Effector memory CD8-positive, alpha-beta T cell (primary cell): Measurements from ENCODE around the gene DVL2.

Source experiments
- ATAC-seq: fragments of 150-1000 bp; cut with Tn5 transposase; replicated peaks from 2 replicates; pipeline ENCODE4 v1.10.0; 2021; ENCODE audit warnings: mild to moderate bottlenecking, moderate library complexity
- DNase-seq, 3 experiments: peaks; one replicate each; pipeline ENCODE4 v3.0.0; 2021
- H3K27ac Mint-ChIP-seq, 2 donors: one replicate each; pipeline ENCODE4 v1.8.0; 2022; ENCODE audit warnings: mild to moderate bottlenecking in 2 of 2, mixed read lengths in 2 of 2, moderate library complexity in 2 of 2
- H3K27me3 Mint-ChIP-seq, 2 donors: one replicate each; pipeline ENCODE4 v1.8.0; 2022; ENCODE audit warnings: mixed read lengths in 2 of 2
- H3K36me3 Mint-ChIP-seq: one replicate; pipeline ENCODE4 v1.8.0; 2022; ENCODE audit warnings: mild to moderate bottlenecking, moderate library complexity, mixed read lengths; ENCODE audit not compliant: insufficient read depth
- H3K4me1 Mint-ChIP-seq, 2 donors: one replicate each; pipeline ENCODE4 v1.8.0; 2022; ENCODE audit warnings: low read depth in 2 of 2, mixed read lengths in 2 of 2
- H3K4me3 Mint-ChIP-seq, 2 donors: one replicate each; pipeline ENCODE4 v1.8.0; 2022; ENCODE audit warnings: mild to moderate bottlenecking in 2 of 2, mixed read lengths in 2 of 2, moderate library complexity in 2 of 2
- H3K9me3 Mint-ChIP-seq, 2 donors: one replicate each; pipeline ENCODE4 v1.8.0; 2022; ENCODE audit warnings: mixed read lengths in 2 of 2

Gene DVL2

DNA sequence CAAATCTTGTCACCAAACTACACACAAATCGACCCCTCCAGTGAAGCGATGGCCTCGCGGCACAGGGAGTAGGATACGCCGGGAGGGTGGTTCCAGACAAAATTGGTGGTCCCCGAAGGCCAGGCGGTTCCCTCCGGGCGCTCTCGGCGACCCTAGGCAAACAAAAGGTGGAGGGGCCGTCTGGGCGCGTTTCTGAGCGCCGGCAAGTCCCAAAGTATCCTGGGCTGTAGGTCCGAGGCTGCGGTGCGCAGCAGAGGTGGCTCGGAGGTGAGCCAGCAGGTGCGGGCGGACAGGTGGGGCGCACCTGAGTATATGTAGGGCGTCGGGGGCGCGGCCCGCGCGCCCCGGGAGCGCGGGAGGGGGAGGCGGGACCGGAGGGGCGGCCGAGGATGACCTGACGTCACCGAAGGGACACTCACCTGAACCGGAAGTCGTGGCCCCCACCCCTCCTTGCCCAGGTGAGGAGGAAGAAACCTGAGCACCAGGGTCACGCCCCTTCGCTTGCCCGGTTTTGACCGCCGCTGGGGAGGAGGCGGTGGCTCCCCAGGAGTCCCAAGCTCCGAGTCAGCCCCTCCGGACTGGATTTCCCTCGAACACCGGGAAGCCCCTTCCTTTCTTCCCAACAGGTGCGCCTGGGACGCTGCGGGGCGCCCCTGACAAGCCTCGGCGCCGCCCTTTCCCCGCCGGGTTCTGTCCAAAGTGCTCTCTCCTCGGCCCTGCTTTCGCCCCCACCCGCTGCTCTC is 28.0 kb upstream of the DVL2 start, which contains the start of gene CLDN7:
TSS of gene CLDN7 (minus strand) at position 287 of the 743 bp plus-strand sequence. CDS start 435 bp downstream, outside the sequence.
- H3K27ac Mint-ChIP-seq = peak within 1 kb of the TSS; percentile 44 to 73
- peaks cover 17 to 19% of the 10 kb centered on the region in 2 donors for H3K4me1 Mint-ChIP-seq
- H3K27me3 Mint-ChIP-seq = peaks cover 24 to 40% of the 10 kb centered on the region in 2 donors
- DNase-seq (no peak), ATAC-seq (no peak)
- H3K36me3 Mint-ChIP-seq = peaks cover 19% of the 10 kb centered on the region
- H3K9me3 Mint-ChIP-seq = no peaks in the 10 kb centered on the region
- H3K4me3 Mint-ChIP-seq = peak within 1 kb of the TSS; percentile 75 to 80

DNA sequence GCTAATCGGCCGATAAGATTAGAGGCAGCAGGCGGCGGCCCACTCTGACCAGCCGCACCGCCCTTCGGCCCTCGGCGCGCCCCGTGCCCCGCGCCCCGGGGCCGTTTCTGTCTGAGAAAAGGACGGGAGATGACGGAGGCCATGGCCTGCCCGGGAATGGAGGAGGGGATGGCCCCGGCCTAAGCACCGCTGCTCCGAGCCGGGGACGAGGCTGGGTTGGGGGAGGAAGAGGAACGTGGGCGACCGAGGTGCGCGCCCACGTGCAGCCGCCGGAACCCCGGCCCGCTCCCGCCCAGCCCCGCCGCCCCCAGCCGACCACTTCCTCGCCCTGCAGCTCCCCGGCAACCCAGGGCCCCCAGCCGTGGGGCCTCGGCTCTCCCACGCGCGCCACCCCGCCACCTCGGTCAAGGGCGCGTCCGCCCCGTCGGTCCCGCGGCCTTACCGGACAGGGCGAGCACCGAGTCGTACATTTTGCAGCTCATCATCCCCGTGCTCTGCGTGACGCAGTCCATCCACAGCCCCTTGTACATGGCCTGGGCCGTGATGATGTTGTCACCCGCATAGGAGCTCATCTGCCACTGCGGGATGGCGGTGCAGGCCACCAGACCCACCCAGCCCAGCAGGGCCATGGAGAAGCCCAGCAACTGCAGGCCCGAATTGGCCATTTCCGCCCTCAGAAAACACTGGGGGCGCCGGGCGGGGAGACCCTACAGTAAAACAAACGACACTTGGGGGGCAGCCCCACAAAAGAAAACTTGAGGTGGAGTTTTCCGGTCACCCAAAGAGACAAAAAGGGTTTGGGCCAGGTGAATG is 27.3 kb upstream of the DVL2 start:
- peak overlapping the region; percentile 44 to 73 for H3K27ac Mint-ChIP-seq
- peaks cover 27% of the 10 kb centered on the region for H3K36me3 Mint-ChIP-seq
- peak; percentile 62 for ATAC-seq
- H3K9me3 Mint-ChIP-seq = no peaks in the 10 kb centered on the region
- H3K4me1 Mint-ChIP-seq = peaks cover 19% of the 10 kb centered on the region in 2 donors
- H3K4me3 Mint-ChIP-seq = peak overlapping the region; percentile 72 to 75
- peaks cover 20 to 34% of the 10 kb centered on the region in 2 donors for H3K27me3 Mint-ChIP-seq
- DNase-seq = no peak

GRCh38 chr17:7260651-7261378 is 26.5 kb upstream of the DVL2 start:
- H3K4me1 Mint-ChIP-seq = peaks cover 19% of the 10 kb centered on the region in 2 donors
- peak overlapping the region; percentile 72 to 75 for H3K4me3 Mint-ChIP-seq
- H3K27ac Mint-ChIP-seq = peak overlapping the region in 1 of 2 donors; percentile 73
- ATAC-seq = peak; percentile 37
- peaks cover 34% of the 10 kb centered on the region for H3K36me3 Mint-ChIP-seq
- H3K9me3 Mint-ChIP-seq = no peaks in the 10 kb centered on the region
- DNase-seq = no peak
- peaks cover 18 to 28% of the 10 kb centered on the region in 2 donors for H3K27me3 Mint-ChIP-seq

DNA sequence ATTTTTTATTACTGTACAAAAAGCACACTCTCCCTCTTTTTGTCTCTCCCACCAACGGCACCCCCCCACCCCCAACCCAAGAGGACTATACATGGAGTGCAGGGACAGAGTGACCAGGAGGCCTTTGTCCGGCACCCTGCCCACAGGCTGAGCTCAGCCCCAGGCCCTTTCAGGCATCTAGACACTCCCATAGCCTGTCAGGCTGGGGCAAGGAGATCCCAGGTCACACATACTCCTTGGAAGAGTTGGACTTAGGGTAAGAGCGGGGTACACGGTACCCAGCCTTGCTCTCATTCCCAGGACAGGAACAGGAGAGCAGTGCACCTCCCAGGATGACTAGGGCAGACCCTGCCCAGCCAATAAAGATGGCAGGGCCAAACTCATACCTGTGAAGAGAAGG is 25.8 kb upstream of the DVL2 start:
- Mint-ChIP-seq H3K4me1 (peaks cover 19% of the 10 kb centered on the region in 2 donors), H3K27ac (no peak overlapping the region), H3K36me3 (peaks cover 41% of the 10 kb centered on the region), H3K9me3 (no peaks in the 10 kb centered on the region), H3K27me3 (peaks cover 18 to 28% of the 10 kb centered on the region in 2 donors), H3K4me3 (peak overlapping the region in 1 of 2 donors; percentile 37)
- no peak for ATAC-seq
- no peak for DNase-seq

- peak overlapping the region in 1 of 2 donors; percentile 17 for H3K27ac Mint-ChIP-seq
- H3K4me3 Mint-ChIP-seq = no peak overlapping the region
- peaks cover 19 to 22% of the 10 kb centered on the region in 2 donors for H3K4me1 Mint-ChIP-seq
- ATAC-seq = no peak
- H3K27me3 Mint-ChIP-seq = peaks cover 18 to 28% of the 10 kb centered on the region in 2 donors
- peaks cover 47% of the 10 kb centered on the region for H3K36me3 Mint-ChIP-seq
- DNase-seq = no peak
- H3K9me3 Mint-ChIP-seq = no peaks in the 10 kb centered on the region
Observed at GRCh38 chr17:7259555-7259889, 25.2 kb upstream of the DVL2 start.

GRCh38 chr17:7258731-7259554 is 24.6 kb upstream of the DVL2 start:
- peaks cover 18 to 22% of the 10 kb centered on the region in 2 donors for H3K4me1 Mint-ChIP-seq
- H3K36me3 Mint-ChIP-seq = peaks cover 48% of the 10 kb centered on the region
- peaks cover 14 to 23% of the 10 kb centered on the region in 2 donors for H3K27me3 Mint-ChIP-seq
- no peak overlapping the region for H3K4me3 Mint-ChIP-seq
- no peaks in the 10 kb centered on the region for H3K9me3 Mint-ChIP-seq
- DNase-seq (no peak), ATAC-seq (no peak)
- H3K27ac Mint-ChIP-seq = peak overlapping the region in 1 of 2 donors; percentile 17

- Mint-ChIP-seq H3K9me3 (no peaks in the 10 kb centered on the region), H3K36me3 (peaks cover 52% of the 10 kb centered on the region), H3K27me3 (peaks cover 0 to 3% of the 10 kb centered on the region in 2 donors), H3K4me3 (no peak overlapping the region), H3K27ac (no peak overlapping the region), H3K4me1 (peaks cover 17 to 19% of the 10 kb centered on the region in 2 donors)
- no peak for DNase-seq
- ATAC-seq = no peak
Observed at GRCh38 chr17:7256766-7257456, 22.6 kb upstream of the DVL2 start.

DNA sequence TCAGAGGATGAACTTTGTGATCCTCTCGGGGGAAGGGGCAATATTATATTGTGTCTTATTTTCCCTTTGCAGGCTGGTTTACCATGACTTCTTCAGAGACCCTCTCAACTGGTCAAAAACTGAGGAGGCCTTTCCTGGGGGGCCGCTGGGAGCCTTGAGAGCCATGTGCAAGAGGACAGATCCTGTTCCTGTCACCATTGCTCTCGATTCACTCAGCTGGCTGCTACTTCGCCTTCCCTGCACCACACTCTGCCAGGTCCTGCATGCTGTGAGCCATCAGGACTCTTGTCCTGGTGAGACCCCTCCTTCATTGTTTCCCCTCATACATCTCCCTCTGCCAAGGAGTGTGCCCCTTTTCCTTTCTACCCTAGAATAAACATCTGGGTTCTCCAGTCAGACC is 20.2 kb upstream of the DVL2 start:
- no peaks in the 10 kb centered on the region for H3K27me3 Mint-ChIP-seq
- H3K4me1 Mint-ChIP-seq = peaks cover 24 to 28% of the 10 kb centered on the region in 2 donors
- H3K9me3 Mint-ChIP-seq = no peaks in the 10 kb centered on the region
- DNase-seq = no peak
- H3K4me3 Mint-ChIP-seq = no peak overlapping the region
- H3K36me3 Mint-ChIP-seq = peaks cover 55% of the 10 kb centered on the region
- no peak overlapping the region for H3K27ac Mint-ChIP-seq
- no peak for ATAC-seq

DNA sequence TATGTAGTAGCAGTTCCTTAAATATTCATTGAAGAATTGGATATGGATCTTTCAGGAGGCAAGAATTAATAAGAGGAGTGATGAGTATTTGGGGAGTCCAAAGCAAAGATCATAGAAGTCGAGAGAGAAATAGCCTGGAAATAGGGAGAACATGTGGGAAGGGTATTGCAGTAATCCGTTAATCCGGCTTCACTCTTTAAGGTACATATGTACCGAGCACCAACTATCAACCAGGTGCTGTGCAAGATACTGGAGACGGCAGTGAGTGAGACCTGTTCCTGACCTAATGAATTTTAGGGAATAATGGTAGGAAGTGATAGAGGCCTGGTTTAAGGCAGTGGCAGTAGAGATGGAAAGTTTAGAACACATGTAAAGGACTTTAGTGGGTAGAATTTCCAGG is 18.8 kb upstream of the DVL2 start:
- Mint-ChIP-seq H3K9me3 (no peaks in the 10 kb centered on the region), H3K27me3 (no peaks in the 10 kb centered on the region), H3K36me3 (peaks cover 59% of the 10 kb centered on the region), H3K4me3 (peak overlapping the region; percentile 94 to 95), H3K4me1 (peaks cover 30 to 37% of the 10 kb centered on the region in 2 donors), H3K27ac (peak overlapping the region; percentile 99 to 100)
- ATAC-seq = no peak
- DNase-seq = no peak

GRCh38 chr17:7252176-7253043 is 18.1 kb upstream of the DVL2 start, which contains the start of gene ELP5:
Gene ELP5, plus strand, starts transcription at chr17:7252215. Its CDS starts 336 bp downstream, at chr17:7252551.
- Mint-ChIP-seq H3K4me1 (peaks cover 30 to 37% of the 10 kb centered on the region in 2 donors), H3K9me3 (no peaks in the 10 kb centered on the region), H3K4me3 (peak within 1 kb of the TSS; percentile 94 to 95), H3K27ac (peak within 1 kb of the TSS; percentile 99 to 100), H3K36me3 (peaks cover 56% of the 10 kb centered on the region), H3K27me3 (no peaks in the 10 kb centered on the region)
- DNase-seq = peak; percentile 85 to 87 (median 85)
- ATAC-seq = peak; percentile 63

DNA sequence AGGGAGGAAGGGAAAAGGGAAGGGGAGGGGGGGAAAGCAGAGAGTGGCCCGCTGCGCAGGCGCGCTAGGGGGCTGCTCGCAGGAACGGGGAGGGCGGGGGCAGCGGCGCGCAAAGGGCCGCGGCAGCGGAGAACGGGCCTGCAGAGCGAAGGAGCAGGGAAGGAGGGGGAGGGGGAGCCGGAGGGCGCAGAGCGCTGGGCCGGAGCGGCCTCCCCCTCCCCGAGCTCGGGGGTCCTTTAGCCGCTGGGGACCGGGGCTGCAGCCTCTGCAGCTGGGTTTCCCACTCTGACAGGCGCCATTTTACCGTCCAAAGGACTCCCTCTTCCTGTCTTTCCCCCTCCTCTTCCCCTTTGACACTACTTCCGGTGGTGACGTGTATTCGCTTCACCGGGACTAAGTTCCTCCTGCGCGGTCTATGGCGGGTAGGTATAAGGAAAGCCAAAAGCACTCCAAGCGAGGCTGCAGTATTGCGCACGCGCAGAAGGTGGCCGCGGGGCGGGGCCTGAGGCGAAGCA is 17.4 kb upstream of the DVL2 start, which contains the start of gene CTDNEP1:
TSS of gene CTDNEP1 (minus strand) at position 74 of the 515 bp plus-strand sequence. CDS start 438 bp downstream, outside the sequence.
- Mint-ChIP-seq H3K9me3 (no peaks in the 10 kb centered on the region), H3K4me3 (peak within 1 kb of the TSS; percentile 94 to 95), H3K27me3 (no peaks in the 10 kb centered on the region), H3K4me1 (peaks cover 28 to 37% of the 10 kb centered on the region in 2 donors), H3K27ac (peak within 1 kb of the TSS; percentile 99 to 100), H3K36me3 (peaks cover 50% of the 10 kb centered on the region)
- DNase-seq (peak; percentile 98 to 99 (median 99)), ATAC-seq (peak; percentile 90)
